NCI-H128 (cell line): ENCODE results near the gene TRIM13.
"Not testable (repeated sequence)": the region's sequence is repeated elsewhere in the genome, so short reads cannot be mapped to it uniquely, and the experiment has no call there.

Experiments
- DNase-seq: peaks from one replicate; lab custom pipeline; 2025; ENCODE audit not compliant: unreplicated experiment; lab: John Stamatoyannopoulos, UW

Gene TRIM13, protein sequence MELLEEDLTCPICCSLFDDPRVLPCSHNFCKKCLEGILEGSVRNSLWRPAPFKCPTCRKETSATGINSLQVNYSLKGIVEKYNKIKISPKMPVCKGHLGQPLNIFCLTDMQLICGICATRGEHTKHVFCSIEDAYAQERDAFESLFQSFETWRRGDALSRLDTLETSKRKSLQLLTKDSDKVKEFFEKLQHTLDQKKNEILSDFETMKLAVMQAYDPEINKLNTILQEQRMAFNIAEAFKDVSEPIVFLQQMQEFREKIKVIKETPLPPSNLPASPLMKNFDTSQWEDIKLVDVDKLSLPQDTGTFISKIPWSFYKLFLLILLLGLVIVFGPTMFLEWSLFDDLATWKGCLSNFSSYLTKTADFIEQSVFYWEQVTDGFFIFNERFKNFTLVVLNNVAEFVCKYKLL

DNA sequence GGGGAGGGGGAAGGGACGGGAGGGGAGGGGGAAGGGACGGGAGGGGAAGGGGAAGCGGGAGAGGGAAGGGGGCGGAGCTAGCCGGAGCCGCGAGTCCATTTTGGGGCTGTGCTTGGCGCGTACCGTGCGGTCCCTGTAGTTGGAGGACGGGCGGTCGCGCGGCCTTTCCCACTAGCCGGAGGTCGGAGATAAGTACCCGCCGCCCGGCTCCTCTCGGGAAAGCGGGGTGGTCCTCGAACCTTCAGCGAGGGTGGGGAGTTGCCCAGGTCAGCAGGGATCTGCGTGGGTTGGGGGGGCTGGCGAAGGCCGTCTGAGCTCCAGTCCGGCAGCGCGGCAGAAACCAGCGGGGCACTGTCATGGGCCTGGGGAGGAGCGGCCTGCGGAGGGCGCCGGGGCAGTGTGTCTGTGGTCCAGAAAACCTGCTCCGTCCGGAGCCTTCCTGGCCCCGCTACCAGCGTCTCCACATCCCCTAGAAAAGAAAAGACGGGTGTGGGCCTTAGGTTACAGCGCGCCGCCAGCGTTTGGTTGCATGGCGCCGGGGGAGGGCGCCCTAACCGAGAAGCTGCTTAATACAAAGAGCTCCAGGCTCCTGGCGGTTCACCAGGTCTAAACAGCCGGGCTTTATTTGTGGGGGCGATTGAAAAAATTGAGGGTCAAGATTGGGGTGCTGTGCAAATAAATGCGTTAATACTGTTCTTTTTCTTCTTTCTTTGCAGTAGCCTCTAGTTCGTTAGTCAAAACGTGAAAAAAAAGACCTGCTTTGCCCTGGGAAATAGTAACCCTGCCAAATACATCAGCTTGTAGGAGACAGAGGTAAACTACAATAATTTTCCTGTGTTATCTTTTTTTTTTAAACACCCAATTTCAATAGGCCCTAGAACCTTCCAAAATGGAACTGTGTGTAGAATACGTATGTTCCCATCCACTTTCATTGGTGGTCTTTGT is at the start of gene TRIM13:
Gene TRIM13 (plus strand): TSS at position 92 of the 945 bp plus-strand sequence. CDS start 14,899 bp downstream, outside the sequence.
- DNase-seq, result peak; percentile 75

- not testable (repeated sequence) for DNase-seq
Observed at GRCh38 chr13:49948777-49949270, 48.0 kb upstream of the TRIM13 start.

- DNase-seq, result no peak
Observed at GRCh38 chr13:49951754-49952535, 44.9 kb upstream of the TRIM13 start.

DNA sequence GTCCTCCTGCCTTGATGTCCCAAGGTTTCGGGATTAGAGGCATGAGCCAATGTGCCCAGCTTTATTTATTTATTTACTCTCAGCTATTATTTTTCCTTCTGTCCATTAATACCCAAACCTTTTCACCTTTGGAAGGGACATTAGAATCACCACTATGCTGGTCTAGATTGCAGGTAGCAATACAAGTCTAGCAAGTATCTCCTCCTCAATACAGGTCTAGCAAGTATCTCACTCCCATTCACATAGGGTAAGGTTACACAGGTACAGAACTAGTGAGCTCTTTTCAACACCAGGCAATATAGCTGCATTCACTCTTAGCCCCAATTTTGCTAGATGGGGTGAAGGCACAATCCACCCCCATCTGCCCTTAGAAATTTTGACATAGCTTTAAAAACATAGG is 43.3 kb upstream of the TRIM13 start:
- no peak for DNase-seq

DNA sequence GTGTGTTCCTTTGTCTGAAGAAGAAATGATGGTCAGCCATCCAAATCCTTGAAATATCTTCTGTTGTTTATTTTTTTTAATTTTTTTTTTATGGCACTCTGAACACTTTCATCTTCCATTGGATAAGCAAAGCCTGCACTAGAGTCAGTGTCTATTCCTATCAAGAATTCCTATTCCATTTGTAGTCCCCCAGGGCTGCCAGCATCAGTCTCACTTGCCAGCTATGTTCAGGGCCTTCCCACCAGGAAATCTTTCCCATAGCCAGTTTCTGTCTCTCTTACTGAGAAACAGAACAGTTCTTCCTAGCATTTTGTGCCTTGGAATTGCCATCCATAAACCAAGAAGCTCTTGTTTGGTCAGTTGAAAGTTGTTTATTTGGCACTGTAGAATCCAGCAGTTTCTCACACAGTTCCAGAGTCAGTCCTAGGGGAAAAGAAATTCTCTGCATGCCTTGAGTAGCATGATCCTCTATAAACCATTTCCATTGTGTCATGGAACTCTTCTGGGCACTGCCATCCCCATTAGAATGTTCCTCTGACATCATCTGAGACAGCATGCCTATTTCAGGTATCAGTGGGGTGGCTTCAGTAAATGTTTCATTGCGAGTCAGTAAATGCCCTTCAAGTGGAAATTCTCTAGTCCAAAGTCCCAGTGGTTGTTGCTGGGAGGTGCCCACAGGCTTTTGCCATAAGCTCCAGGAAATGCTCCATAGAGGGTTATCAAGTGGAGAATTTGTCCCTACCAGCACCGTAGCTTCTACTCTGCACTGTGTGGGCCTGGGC is 42.0 kb upstream of the TRIM13 start:
- no peak for DNase-seq

- DNase-seq, result no peak
Observed at GRCh38 chr13:49956131-49956530, 40.7 kb upstream of the TRIM13 start.

DNA sequence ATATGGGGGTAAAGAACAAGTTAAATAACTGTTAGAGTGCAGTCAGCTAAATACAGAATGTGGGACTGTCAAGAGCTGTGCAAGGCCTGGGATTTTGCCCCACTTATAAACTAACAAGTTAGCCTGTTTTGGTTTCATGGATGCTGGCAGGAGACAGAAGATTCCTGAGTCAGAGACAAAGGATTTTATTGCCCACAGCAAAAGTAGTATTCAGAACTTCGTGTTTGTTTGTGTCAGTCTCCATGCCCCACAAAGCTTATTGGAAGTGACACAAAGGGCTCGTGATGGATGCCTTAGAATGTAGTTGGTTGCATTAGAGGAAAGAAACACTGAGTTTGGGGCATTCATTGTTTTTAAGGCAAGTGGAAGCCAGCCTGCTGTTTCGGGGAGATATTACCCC is 38.5 kb upstream of the TRIM13 start:
- DNase-seq, result no peak

GRCh38 chr13:49967456-49967855 is 29.4 kb upstream of the TRIM13 start:
- no peak for DNase-seq

DNA sequence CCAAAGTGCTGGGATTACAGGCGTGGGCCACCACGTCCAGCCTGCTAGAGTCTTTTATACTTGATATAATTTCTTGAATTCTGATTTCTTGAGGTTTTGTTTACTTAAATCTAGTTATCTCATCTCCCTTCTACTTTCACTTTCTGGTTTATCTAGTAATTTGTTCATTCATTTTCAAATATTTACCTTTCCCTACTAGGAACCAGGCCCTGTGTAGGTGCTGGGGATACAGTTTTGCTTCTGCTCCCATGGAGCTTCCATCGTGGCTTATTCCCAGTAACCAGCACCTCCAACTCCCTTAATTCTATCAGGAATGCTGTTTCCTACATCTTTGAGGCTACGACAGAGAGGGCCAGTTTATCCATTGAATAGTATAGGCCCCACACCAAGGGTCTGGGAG is 24.1 kb upstream of the TRIM13 start:
- DNase-seq, result no peak

- no peak for DNase-seq
Observed at GRCh38 chr13:49975826-49976225, 21.0 kb upstream of the TRIM13 start.

DNA sequence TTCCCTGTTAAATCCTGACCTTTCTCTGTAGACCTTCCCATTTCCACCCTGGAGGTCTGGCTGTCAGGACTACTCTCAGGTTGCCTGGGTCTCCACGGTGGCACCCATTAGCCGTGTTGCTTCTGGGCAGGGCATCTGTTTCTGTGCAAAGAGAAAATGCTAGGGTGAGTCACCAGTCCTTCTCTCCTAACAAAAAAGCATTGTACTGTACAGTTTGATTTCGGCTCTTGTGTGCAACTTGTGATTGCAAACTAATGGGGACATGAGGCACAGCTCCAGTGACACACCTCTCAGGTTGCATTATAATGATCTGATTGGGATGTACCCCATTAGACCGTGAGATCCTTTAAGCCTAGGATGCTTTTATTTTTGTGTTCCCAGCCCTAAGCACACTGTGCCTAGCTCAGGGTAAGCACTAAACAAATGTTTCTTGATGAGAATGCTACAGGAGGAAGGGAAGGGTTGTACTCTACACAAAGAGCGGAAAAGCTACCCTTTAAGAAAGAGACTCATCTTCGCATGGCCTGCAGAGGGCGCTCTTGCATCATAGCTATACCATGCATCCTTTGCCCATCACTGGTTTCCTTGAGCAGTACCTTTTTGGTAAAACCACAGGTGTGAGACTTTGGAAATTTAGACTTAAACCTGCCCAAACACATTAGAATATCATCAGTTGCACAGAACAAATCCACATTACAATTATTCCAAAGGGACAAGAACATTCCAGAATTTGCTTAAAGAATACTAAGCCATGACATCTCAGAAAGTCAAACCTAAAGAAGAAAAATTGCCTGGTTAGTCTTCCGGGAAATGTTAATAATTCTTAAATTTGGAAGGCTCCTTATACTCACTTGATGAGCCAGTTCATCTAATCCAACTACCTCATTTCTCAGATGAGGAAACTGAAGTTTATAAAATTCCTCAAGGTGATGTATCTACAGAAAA is 20.3 kb upstream of the TRIM13 start:
- DNase-seq, result peak; percentile 68

- DNase-seq, result no peak
Observed at GRCh38 chr13:49977992-49978391, 18.9 kb upstream of the TRIM13 start.

GRCh38 chr13:49980266-49980665 is 16.6 kb upstream of the TRIM13 start:
- DNase-seq, result no peak

DNA sequence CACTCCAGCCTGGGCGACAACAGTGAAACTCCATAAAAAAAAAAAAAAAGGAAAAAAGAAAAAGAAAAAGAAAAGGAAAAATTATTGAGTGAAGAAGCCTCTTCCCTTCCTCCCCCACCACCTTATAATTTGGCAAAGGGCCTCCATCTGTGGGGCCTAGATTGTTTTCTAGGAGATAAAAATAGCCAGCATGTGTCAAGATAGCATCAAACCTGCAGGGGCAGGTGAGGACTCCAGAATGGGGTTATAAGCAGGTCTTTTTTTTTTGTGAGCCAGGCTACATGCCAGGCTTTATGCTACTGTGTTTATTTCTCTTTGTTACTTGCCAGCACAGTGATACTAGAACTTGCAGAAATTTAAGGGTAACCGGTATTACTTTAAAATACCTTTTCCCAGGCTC is 11.7 kb upstream of the TRIM13 start:
- no peak for DNase-seq

DNA sequence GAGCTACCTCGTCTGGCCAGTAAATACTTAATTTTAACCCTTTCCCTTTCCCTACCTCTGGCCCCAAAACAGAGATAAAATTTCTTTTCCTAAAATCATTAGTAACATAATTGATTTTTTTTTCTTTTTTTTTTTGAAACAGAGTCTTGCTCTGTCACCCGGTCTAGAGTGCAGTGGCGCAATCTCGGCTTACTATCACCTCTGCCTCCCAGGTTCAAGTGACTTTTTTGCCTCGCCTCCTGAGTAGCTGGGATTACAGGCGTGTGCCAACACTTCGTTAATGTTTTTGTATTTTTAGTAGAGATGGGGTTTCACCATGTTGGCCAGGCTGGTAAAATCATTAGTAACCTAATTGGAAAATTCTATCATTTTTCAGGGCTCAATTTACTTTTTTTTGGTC is 10.4 kb upstream of the TRIM13 start:
- DNase-seq, result no peak

DNA sequence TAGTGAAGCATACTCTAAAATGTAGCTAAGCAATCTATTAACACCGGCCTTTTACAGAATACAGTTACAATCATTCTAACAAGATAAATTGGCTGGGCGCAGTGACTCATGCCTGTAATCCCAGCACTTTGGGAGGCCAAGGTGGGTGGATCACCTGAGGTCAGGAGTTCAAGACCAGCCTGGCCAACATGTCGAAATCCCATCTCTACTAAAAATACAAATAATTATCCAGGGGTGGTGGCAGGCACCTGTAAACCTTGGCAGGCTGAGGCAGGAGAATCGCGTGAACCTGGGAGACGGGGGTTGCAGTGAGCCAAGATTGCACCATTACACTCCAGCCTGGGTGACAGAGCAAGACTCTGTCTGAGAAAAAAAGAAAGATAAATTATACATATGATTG is 6.2 kb upstream of the TRIM13 start:
- not testable (repeated sequence) for DNase-seq

- DNase-seq, result no peak
Observed at GRCh38 chr13:49993111-49993510, 3.7 kb upstream of the TRIM13 start.

- DNase-seq, result no peak
Observed at GRCh38 chr13:49993666-49994065, 3.2 kb upstream of the TRIM13 start.

GRCh38 chr13:49995625-49996101 is 1.2 kb upstream of the TRIM13 start:
- DNase-seq, result no peak
